Measurements from ENCODE around the gene KLHL29.

KLHL29 gene

GRCh38 chr2:23686405-23687029 lies 301.5 kb downstream of the KLHL29 start:
- H3K4me3 ChIP-seq (ENCODE audit: low read depth, low read length): no peak overlapping the region
- no peak for DNase-seq (ENCODE audit: low read depth)
- TF ChIP-seq CTCF (IDR thresholded peaks at IDR 0.05; ENCODE audit: low read depth, low read length, missing control alignments): no peak

- no peak overlapping the region for H3K4me3 ChIP-seq (ENCODE audit: low read depth, low read length)
- DNase-seq (ENCODE audit: low read depth): no peak
- TF ChIP-seq CTCF (IDR thresholded peaks at IDR 0.05; ENCODE audit: low read depth, low read length, missing control alignments): no peak
Observed at GRCh38 chr2:23687214-23687613, 302.2 kb downstream of the KLHL29 start.

- TF ChIP-seq CTCF (IDR thresholded peaks at IDR 0.05; ENCODE audit: low read depth, low read length, missing control alignments): no peak
- H3K4me3 ChIP-seq (ENCODE audit: low read depth, low read length): no peak overlapping the region
- no peak for DNase-seq (ENCODE audit: low read depth)
Observed at GRCh38 chr2:23687713-23688112, 302.7 kb downstream of the KLHL29 start.

GRCh38 chr2:23688486-23689130 lies 303.6 kb downstream of the KLHL29 start:
- no peak overlapping the region for H3K4me3 ChIP-seq (ENCODE audit: low read depth, low read length)
- DNase-seq (ENCODE audit: low read depth): no peak
- no peak for TF ChIP-seq CTCF (IDR thresholded peaks at IDR 0.05; ENCODE audit: low read depth, low read length, missing control alignments)

- no peak for DNase-seq (ENCODE audit: low read depth)
Observed at GRCh38 chr2:23689131-23689700, 304.2 kb downstream of the KLHL29 start.

GRCh38 chr2:23689891-23690290 lies 304.9 kb downstream of the KLHL29 start:
- no peak for TF ChIP-seq CTCF (IDR thresholded peaks at IDR 0.05; ENCODE audit: low read depth, low read length, missing control alignments)
- no peak for DNase-seq (ENCODE audit: low read depth)
- no peak overlapping the region for H3K4me3 ChIP-seq (ENCODE audit: low read depth, low read length)

More at GRCh38 chr2:23689131-23689700, 304.2 kb downstream of the KLHL29 start:
- H3K4me3 ChIP-seq (ENCODE audit: low read depth, low read length): no peak overlapping the region
- TF ChIP-seq CTCF (IDR thresholded peaks at IDR 0.05; ENCODE audit: low read depth, low read length, missing control alignments): no peak
